Hypothalamus (tissue), 51 donors: ENCODE results near the gene RFX6.
"Not testable (repeated sequence)": the region's sequence is repeated elsewhere in the genome, so short reads cannot be mapped to it uniquely, and the experiment has no call there.

ENCODE experiments used
- DNase-seq, 51 donors: peaks; one replicate each; lab custom pipeline; 2025; lab: John Stamatoyannopoulos, UW

The RFX6 gene, protein sequence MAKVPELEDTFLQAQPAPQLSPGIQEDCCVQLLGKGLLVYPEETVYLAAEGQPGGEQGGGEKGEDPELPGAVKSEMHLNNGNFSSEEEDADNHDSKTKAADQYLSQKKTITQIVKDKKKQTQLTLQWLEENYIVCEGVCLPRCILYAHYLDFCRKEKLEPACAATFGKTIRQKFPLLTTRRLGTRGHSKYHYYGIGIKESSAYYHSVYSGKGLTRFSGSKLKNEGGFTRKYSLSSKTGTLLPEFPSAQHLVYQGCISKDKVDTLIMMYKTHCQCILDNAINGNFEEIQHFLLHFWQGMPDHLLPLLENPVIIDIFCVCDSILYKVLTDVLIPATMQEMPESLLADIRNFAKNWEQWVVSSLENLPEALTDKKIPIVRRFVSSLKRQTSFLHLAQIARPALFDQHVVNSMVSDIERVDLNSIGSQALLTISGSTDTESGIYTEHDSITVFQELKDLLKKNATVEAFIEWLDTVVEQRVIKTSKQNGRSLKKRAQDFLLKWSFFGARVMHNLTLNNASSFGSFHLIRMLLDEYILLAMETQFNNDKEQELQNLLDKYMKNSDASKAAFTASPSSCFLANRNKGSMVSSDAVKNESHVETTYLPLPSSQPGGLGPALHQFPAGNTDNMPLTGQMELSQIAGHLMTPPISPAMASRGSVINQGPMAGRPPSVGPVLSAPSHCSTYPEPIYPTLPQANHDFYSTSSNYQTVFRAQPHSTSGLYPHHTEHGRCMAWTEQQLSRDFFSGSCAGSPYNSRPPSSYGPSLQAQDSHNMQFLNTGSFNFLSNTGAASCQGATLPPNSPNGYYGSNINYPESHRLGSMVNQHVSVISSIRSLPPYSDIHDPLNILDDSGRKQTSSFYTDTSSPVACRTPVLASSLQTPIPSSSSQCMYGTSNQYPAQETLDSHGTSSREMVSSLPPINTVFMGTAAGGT

GRCh38 chr6:116876635-116877611 lies at the start of gene RFX6:
TSS of gene RFX6 (plus strand) at chr6:116877242. CDS start at chr6:116877276, 34 bp downstream.
- DNase-seq = no peak

GRCh38 chr6:116827561-116828240 lies 49.3 kb upstream of the RFX6 start:
- DNase-seq = no peak

- no peak for DNase-seq
Measured at GRCh38 chr6:116828983-116829382, 48.1 kb upstream of the RFX6 start, which contains the start of gene GPRC6A. TSS of gene GPRC6A (minus strand) at chr6:116829083. CDS start at chr6:116829013, 70 bp downstream.

GRCh38 chr6:116834526-116834925 lies 42.5 kb upstream of the RFX6 start:
- DNase-seq = not testable (repeated sequence)

GRCh38 chr6:116836606-116837342 lies 40.3 kb upstream of the RFX6 start:
- no peak for DNase-seq

DNA sequence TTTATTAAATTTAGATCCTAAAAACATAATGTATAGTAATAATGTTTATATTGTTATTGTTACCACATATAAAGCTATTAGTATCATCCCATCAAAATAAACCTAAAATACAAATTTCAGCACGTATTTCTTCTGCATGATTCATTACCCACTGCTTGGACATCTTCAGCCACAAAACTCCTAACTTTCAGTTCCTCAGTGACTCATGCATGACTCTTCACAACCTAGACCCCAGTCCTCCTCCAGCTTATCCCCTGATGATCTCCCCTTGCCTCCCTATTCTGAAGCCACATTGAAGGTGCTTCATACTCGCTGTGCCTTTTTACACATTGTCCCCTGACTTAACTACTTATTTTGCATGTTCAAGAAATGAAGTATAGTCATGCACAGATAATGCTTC lies 37.0 kb upstream of the RFX6 start:
- no peak for DNase-seq

- no peak for DNase-seq
Measured at GRCh38 chr6:116842459-116842858, 34.6 kb upstream of the RFX6 start.

- DNase-seq = no peak
Measured at GRCh38 chr6:116847227-116847626, 29.8 kb upstream of the RFX6 start.

DNA sequence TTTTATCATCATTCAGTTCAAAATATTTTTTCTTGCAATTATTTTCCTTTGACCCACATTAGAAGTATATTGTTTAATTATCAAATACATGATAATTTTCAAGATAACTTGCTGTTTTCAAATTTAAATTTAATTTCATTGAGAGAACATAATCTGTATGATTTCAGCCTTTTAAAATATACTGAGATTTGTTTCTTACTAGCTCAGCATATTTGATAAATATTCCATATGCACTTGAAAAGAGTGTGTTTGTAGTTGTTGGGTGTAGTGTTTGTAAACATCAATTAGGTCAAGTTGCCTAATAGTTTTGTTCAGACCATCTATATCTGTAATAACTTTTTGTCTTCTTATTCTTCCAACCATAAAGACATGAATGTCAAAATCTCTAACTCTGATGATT lies 19.0 kb upstream of the RFX6 start:
- no peak for DNase-seq

DNA sequence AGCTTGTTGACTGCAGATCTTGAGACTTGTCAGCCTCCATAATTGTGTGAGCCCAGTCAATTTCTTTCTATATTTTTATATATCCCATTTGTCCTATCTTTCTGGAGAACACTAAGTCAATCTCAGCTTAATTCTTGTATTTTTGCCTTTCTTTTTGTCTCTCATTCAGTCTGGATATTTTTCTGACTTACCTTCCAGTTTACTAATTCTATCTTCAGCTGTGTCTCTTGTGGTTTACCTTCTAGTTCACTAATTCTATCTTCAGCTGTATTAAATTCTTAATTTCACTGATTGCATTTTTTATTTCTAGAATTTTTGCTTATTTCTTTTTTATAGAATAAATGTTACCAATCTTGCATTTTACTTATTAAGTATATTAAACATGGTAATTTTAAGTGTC lies 17.8 kb upstream of the RFX6 start:
- no peak for DNase-seq

GRCh38 chr6:116866281-116866871 lies 10.7 kb upstream of the RFX6 start:
- no peak for DNase-seq

- DNase-seq = no peak
Measured at GRCh38 chr6:116872771-116873170, 4.3 kb upstream of the RFX6 start.

- no peak for DNase-seq
Measured at GRCh38 chr6:116876107-116876506, 935 bp upstream of the RFX6 start.

- no peak for DNase-seq
Measured at GRCh38 chr6:116877743-116878142, 701 bp downstream of the RFX6 start.

- no peak for DNase-seq
Measured at GRCh38 chr6:116881236-116881635, 4.2 kb downstream of the RFX6 start.

- DNase-seq = no peak
Measured at GRCh38 chr6:116883005-116883404, 6.0 kb downstream of the RFX6 start.

DNA sequence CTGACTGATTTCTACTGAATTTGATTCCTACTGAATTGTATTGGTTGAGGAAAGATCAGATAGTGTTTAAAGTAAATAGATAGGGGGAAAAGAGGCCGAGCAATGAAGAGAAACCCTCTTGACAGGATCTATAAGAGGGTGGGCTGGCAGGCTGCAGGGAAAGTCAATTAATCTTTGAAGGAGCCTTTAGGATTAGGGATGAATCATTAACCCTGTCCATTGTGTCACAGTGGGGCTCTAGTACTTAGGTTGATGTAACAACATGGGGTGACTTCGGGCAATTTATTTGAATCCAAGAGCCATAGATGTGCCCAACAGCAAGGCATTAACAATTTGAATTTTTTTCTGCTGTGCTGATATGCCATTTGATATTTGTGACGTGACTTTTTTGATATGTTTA lies 7.5 kb downstream of the RFX6 start:
- no peak for DNase-seq

DNA sequence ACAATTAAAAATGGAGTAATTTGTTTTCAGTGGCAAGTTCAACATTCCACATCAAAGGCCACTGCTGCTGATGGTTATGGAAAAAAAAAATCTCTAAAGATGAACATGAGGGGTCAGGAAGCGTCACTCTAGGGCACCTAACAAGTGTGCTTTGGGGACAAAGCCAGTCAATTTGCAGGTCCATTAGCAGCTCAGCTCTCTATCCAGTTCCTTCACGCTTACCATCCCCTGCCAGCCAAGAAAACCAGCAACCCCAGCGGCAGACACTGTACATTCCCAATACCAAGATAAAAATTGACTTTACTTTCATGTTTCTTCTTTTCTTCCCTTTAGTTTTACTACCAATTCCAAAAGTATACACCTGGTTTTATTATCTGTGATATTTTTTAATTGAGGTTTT lies 10.1 kb downstream of the RFX6 start:
- DNase-seq = no peak

DNA sequence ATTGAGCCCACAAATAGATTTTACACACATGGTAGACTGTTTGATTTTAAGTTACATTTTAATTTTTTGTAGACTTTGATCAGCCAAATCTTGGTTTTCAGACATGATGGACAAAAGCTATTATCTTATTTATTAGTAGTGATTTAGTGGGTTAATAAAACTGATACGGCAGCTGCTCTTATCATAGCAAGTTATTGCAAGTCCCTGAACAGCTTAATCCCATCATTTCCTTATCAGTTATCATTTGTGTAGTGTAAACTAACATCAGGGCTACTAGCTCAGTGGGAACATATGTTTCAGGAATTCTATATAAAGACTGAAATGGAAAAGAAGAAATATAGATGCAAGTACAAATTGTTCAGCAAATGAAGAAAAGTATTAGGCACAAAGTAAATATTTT lies 10.9 kb downstream of the RFX6 start:
- DNase-seq = no peak
